Upper lobe of left lung (tissue), 6 donors: ENCODE results near the gene CCDC40. TPM values are rescaled to one million over a fixed set of nuclear protein-coding genes. Genes with fewer than 3 reads are reported as not detected.

Source experiments
- ATAC-seq, 2 donors: fragments of 200-7000 bp; cut with Tn5 transposase; one replicate each; pipeline ENCODE4 v1.9.1; 2022; ENCODE audit warnings: mild to moderate bottlenecking in 2 of 2, moderate library complexity in 2 of 2; ENCODE audit not compliant: low FRiP score in 2 of 2
- DNase-seq, 2 donors: peaks; one replicate each; pipeline ENCODE4 v3.0.0-alpha.2; 2019 to 2020
- H3K27ac ChIP-seq, 4 donors: fragments of 200-600 bp; sonication (generic); one replicate each; pipeline ENCODE4 v1.5.1; 2016 to 2019
- H3K27me3 ChIP-seq, 4 donors: fragments of 200-600 bp; sonication (generic); one replicate each; pipeline ENCODE4 v1.5.1; 2017 to 2019
- H3K36me3 ChIP-seq, 4 donors: fragments of 200-600 bp; sonication (generic); one replicate each; pipeline ENCODE4 v1.5.1; 2016 to 2019
- H3K4me1 ChIP-seq, 4 donors: fragments of 200-600 bp; sonication (generic); one replicate each; pipeline ENCODE4 v1.5.1; 2018 to 2019
- H3K4me3 ChIP-seq, 4 donors: fragments of 200-600 bp; sonication (generic); one replicate each; pipeline ENCODE4 v1.5.1; 2017 to 2019; ENCODE audit warnings: mild to moderate bottlenecking in 2 of 4, moderate library complexity in 1 of 4
- H3K9me3 ChIP-seq, 4 donors: fragments of 200-600 bp; sonication (generic); one replicate each; pipeline ENCODE4 v1.5.1; 2018 to 2019
- EP300 ChIP-seq, 4 donors: sonication (generic); formaldehyde crosslinking; IDR thresholded peaks; one replicate each; pipeline ENCODE4 v1.5.1; 2017; ENCODE audit warnings: antibody characterized with exemption in 4 of 4, control low read depth in 2 of 4
- POLR2A ChIP-seq, 4 donors: fragments of 450-650 bp; IDR thresholded peaks; one replicate each; pipeline ENCODE4 v1.5.1; 2016 to 2017; ENCODE audit warnings: antibody characterized with exemption in 4 of 4, mild to moderate bottlenecking in 2 of 4
- POLR2AphosphoS5 ChIP-seq, 2 donors: sonication (generic); formaldehyde crosslinking; IDR thresholded peaks; one replicate each; pipeline ENCODE4 v1.5.1; 2017; ENCODE audit warnings: antibody characterized with exemption in 2 of 2
- WGBS, 2 donors: methylation state at CpG; one replicate each; pipeline ENCODE4 v1.1.5; 2017 to 2018; 5-methylcytosine and 5-hydroxymethylcytosine counted together
- total RNA-seq, 6 donors: library from RNA; depleted of rRNA in 4 of 6; stranded (reverse); fragments of >200 nt in 4 of 6; gene quantifications; one replicate each; pipeline versions ENCODE4 v1.1.0 to v1.2.1, GENCODE V29; 2016 to 2021
- TF ChIP-seq, protein P1 (sequence below), 6 experiments: fragments of 450-650 bp in 4 of 6; fragments of 200-600 bp in 2 of 6; sonication (generic) in 2 of 6; IDR thresholded peaks; one replicate each; pipeline ENCODE4 v1.5.1; 2016 to 2019; ENCODE audit warnings: antibody characterized with exemption in 6 of 6
- donor health status: DM: no; HTN: no; CAD: no; lungs with moderate emphysema.
- donor health status: DM: no; HTN: yes; CAD: no; lungs with severe emphysema.

Gene CCDC40
- total RNA-seq, 6 donors from 2014 or later: 4.1 to 96.4 (median 24.2) TPM

DNA sequence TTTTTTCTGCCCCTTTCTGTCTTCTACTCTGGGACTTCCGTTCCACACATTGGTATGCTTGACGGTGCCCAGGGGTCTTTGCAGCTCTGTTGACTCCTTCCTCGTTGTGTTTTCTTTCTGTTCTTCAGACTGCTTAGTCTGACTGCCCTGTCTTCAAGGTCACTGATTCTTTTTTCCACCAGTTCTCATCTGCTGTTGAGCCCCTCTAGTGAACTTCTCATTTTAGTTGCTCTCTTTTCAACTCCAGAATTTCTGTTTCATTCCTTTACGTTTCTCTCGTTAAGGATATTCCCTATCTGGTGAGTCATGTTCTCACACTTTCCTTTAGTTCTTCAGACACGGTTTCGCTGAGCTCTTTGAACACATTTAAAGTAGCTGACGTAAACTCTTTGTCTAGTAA is 78.7 kb downstream of the CCDC40 start:
- Histone ChIP-seq H3K27ac (no peak overlapping the region), H3K9me3 (no peaks in the 10 kb centered on the region), H3K36me3 (peaks cover 0 to 21% (median 6%) of the 10 kb centered on the region in 4 donors), H3K27me3 (no peaks in the 10 kb centered on the region), H3K4me3 (no peak overlapping the region), H3K4me1 (no peaks in the 10 kb centered on the region)
- ATAC-seq (no peak), DNase-seq (no peak)
- TF ChIP-seq, protein P1, sequence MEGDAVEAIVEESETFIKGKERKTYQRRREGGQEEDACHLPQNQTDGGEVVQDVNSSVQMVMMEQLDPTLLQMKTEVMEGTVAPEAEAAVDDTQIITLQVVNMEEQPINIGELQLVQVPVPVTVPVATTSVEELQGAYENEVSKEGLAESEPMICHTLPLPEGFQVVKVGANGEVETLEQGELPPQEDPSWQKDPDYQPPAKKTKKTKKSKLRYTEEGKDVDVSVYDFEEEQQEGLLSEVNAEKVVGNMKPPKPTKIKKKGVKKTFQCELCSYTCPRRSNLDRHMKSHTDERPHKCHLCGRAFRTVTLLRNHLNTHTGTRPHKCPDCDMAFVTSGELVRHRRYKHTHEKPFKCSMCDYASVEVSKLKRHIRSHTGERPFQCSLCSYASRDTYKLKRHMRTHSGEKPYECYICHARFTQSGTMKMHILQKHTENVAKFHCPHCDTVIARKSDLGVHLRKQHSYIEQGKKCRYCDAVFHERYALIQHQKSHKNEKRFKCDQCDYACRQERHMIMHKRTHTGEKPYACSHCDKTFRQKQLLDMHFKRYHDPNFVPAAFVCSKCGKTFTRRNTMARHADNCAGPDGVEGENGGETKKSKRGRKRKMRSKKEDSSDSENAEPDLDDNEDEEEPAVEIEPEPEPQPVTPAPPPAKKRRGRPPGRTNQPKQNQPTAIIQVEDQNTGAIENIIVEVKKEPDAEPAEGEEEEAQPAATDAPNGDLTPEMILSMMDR (IDR thresholded peaks at IDR 0.05): no peak
- TF ChIP-seq POLR2AphosphoS5 (IDR thresholded peaks at IDR 0.05) (no peak), POLR2A (IDR thresholded peaks at IDR 0.05) (no peak), EP300 (IDR thresholded peaks at IDR 0.05) (no peak)
- WGBS, 2 donors: 92 to 94% methylated on average over 8 of the region's 8 CpGs

DNA sequence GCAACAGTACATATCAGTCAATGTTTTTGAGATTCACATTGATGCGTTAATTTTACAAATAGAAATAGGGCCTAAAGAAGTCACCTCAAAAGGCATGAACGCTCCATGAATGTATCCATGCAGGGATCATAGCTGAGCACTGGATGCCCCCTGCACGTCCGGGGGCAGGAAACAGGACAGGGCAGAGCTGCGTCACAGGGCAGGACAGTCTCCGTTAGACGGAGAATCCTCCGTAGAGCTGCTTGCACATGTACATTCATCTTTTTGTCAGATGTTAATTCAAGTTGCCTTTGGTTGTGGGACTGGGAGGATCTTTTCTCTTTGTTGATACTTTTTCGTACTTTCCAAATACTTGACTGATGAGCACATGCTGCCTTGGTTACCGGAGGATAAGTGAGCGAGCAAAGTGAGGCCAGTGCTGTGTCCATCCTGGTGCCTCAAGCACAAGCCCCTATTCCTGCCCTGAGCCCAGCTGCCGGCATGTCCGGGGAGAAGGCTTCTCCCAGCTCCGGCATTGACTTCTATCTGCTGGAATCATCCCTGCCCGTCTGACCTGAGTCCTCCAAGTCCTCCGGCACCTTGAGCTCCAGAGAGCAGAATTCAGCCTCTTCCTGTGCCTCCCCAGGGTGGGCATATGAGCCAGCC is 80.0 kb downstream of the CCDC40 start:
- no peak for DNase-seq
- ATAC-seq: no peak
- H3K27me3 ChIP-seq: no peaks in the 10 kb centered on the region

DNA sequence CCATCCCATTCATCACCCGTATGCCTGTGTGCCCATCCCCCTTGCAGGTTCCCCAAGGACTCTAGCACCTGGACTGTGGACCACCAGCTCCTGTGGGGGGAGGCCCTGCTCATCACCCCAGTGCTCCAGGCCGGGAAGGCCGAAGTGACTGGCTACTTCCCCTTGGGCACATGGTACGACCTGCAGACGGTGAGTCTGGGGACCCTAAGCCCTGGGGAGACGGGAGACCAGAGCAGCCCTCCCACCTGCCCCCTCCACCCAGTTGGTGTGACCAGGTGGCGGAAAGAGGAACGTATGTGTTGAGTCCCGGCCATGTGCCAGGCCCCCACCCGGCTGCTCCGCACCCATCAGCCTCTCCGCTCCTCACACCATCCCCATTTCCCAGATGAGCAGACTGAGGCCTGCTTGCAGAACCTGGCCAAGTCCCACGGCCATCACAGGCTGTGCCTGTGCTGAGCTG is 80.5 kb downstream of the CCDC40 start:
- no peak for ATAC-seq

More for the DNA sequence above, 80.0 kb downstream of the CCDC40 start:
- Histone ChIP-seq H3K27ac (no peak overlapping the region), H3K36me3 (peaks cover 0 to 17% (median 6%) of the 10 kb centered on the region in 4 donors), H3K4me1 (no peaks in the 10 kb centered on the region), H3K4me3 (no peak overlapping the region), H3K9me3 (no peaks in the 10 kb centered on the region)
- 68 to 77% methylated on average over 12 to 16 of the region's 16 CpGs for WGBS, 2 donors
- no peak for TF ChIP-seq EP300 (IDR thresholded peaks at IDR 0.05)
- no peak for TF ChIP-seq POLR2A (IDR thresholded peaks at IDR 0.05)
- TF ChIP-seq POLR2AphosphoS5 (IDR thresholded peaks at IDR 0.05): no peak
- TF ChIP-seq, protein P1 (IDR thresholded peaks at IDR 0.05): no peak

DNA sequence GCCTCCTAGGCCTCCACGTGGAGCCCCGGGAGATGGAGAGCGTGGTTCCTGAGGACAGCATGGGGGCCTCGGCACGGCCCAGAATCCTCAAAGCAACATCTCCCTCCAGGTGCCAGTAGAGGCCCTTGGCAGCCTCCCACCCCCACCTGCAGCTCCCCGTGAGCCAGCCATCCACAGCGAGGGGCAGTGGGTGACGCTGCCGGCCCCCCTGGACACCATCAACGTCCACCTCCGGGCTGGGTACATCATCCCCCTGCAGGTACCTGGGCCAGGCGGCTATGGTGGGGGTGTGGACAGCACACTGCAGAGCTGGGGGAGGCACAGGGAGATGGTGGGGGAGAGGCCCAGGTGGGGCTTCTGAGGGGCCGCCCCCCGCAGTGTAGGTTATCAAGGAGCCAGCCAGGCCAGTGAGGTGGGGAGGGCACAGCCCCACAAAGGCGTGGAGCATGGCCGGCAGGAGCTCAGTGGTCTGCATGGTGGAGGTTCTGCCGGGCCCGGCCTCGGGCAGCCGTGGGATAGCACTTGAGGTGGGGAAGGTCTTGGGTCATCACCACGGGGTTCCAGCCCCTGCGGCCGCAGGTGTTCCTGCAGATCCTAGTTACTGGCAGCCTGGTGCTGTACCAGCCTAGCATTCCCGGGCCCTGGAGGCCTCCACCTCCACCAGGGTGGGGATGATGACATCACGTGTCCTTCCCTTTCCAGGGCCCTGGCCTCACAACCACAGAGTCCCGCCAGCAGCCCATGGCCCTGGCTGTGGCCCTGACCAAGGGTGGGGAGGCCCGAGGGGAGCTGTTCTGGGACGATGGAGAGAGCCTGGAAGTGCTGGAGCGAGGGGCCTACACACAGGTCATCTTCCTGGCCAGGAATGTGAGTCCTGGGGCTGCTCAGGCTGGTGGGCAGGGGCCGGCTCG is 81.3 kb downstream of the CCDC40 start:
- peaks cover 0 to 9% (median 4%) of the 10 kb centered on the region in 4 donors for H3K36me3 ChIP-seq
- DNase-seq: peak in 1 of 2 donors; percentile 72
- no peaks in the 10 kb centered on the region for H3K27me3 ChIP-seq

More for the DNA sequence above, 80.5 kb downstream of the CCDC40 start:
- no peak overlapping the region for H3K4me3 ChIP-seq
- H3K27ac ChIP-seq: no peak overlapping the region
- no peak for TF ChIP-seq POLR2AphosphoS5 (IDR thresholded peaks at IDR 0.05)
- TF ChIP-seq, protein P1 (IDR thresholded peaks at IDR 0.05): no peak
- no peak for TF ChIP-seq EP300 (IDR thresholded peaks at IDR 0.05)
- TF ChIP-seq POLR2A (IDR thresholded peaks at IDR 0.05): no peak
- no peaks in the 10 kb centered on the region for H3K4me1 ChIP-seq
- H3K9me3 ChIP-seq: no peaks in the 10 kb centered on the region
- no peak for DNase-seq
- H3K27me3 ChIP-seq: no peaks in the 10 kb centered on the region
- WGBS, 2 donors: 91 to 93% methylated on average over 9 to 12 of the region's 13 CpGs
- peaks cover 0 to 15% (median 6%) of the 10 kb centered on the region in 4 donors for H3K36me3 ChIP-seq

More for the DNA sequence above, 81.3 kb downstream of the CCDC40 start:
- ATAC-seq: no peak
- TF ChIP-seq, protein P1 (IDR thresholded peaks at IDR 0.05): no peak
- TF ChIP-seq POLR2AphosphoS5 (IDR thresholded peaks at IDR 0.05): no peak
- no peak for TF ChIP-seq POLR2A (IDR thresholded peaks at IDR 0.05)
- no peak for TF ChIP-seq EP300 (IDR thresholded peaks at IDR 0.05)
- no peaks in the 10 kb centered on the region for H3K9me3 ChIP-seq
- no peak overlapping the region for H3K27ac ChIP-seq
- H3K4me3 ChIP-seq: no peak overlapping the region
- H3K4me1 ChIP-seq: no peaks in the 10 kb centered on the region
- WGBS, 2 donors: 94% methylated on average over 14 to 30 of the region's 31 CpGs
